NCI-H1092 (cell line): ENCODE measurements around the gene WTAP.
"Not testable (repeated sequence)": the region's sequence is repeated elsewhere in the genome, so short reads cannot be mapped to it uniquely, and the experiment has no call there.

Source experiments
- DNase-seq: peaks from one replicate; lab custom pipeline; 2025; lab: John Stamatoyannopoulos, UW

Gene WTAP

DNA sequence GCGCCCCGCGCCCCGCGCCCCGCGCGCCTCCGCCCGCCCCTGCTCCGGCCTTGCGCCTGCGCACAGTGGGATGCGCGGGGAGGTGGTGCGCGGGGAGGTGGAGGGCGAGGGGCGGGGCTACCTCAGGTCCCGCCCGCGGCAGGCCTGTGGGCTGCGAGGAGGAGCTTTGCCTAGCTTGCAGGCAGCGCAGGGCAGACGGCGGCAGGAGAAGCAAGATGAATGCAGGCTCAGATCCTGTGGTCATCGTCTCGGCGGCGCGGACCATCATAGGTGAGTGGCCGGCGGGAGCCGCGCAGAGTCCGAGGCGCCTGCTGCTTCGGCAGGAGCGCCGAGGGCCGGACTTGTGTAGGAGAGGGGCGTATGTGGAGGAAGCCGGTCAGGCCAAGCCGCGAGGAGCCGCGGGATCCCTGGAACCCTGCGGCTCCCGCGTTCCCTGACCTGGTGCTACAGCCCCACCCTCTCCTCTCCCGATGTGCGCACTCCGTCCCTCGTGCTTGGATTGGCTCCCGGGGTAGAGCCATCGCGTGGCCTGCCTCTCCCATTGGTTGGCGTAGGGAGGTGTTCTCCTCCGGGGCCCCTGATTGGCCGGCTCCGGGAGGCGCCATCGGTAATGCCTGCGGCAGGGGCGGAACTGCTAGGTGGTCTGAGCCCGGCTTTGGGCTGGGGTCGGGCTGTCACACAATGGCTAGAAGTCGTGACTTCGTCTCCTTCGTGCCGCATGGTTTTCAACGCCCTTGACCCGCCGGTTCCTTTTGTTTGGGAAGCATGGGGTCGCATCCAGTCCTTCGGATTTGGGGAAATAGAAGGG lies 34.8 kb downstream of the WTAP start, which contains the start of gene ACAT2:
TSS of gene ACAT2 (plus strand) at position 173 of the 808 bp plus-strand sequence. CDS start at position 216, 43 bp downstream.
- DNase-seq: peak; percentile 100

DNA sequence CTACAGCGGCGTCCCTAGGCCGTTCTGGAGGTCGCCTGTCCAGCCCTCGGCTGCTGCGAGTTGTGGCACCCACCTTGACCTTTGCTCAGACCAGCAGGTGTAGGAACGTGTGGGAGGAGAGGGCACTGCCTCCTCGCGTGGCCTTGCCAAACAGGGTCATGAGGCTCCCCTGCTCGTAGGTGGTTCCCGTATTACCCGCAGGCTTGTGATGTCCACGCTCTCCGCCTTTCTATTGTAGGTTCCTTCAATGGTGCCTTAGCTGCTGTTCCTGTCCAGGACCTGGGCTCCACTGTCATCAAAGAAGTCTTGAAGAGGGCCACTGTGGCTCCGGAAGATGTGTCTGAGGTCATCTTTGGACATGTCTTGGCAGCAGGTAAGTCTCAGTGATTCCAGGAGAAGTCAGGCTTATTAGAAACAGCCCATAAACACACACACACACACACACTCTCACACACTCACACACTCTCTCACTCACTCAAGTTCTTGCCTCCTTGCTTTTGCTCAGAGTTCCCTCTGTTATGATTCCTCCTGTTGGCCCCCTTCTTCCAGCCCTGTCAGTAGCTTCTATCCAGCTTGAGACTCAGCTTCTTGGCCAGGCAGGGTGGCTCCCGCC lies 35.5 kb downstream of the WTAP start:
- no peak for DNase-seq

DNA sequence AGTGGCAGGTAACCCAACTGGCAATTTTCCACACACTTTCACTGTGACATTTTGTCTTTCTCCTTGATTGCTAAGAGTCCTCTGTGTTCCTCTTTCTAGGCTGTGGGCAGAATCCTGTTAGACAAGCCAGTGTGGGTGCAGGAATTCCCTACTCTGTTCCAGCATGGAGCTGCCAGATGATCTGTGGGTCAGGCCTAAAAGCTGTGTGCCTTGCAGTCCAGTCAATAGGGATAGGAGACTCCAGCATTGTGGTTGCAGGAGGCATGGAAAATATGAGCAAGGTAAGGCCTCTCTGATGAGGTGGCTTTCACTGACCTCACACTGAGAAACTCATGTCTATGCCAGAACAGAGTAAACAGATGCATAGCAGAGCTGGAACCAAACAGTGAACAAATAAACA lies 39.6 kb downstream of the WTAP start:
- DNase-seq: no peak

DNA sequence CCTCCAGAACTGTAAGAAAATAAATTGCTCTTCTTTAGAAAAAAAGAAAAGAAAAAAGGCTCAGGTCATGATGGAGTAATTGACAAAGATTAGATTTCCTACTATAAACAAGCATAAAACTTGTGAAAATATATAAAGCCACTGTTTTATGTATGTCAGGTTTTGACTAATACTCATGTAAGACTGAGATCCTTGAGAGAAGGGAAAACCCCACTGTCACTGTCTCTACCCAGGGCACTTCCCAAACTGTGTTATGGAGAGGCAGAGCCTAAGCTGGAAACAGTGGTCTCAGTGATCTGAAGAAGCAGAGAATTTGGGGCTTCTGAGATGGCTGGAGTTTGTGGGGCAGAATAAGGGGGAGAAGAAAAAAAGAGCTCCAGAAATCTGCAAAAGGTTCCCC lies 42.2 kb downstream of the WTAP start:
- no peak for DNase-seq

DNA sequence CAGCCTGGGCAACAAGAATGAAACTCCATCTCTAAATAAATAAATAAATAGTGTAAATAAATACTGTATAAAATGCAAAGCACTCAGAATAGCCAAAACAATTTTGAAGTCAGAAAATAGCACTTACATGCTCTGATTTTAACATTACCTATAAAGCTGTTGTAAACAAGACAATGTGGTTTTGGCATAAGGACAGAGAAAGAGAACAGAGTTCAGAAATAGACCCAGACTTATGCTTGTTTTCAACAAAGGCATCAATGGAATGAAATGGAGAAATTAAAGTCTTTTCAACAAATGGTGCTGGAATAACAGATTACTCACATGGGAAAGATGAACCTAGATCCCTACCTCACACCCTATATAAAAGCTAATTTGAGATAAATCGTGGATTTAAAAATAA lies 44.9 kb downstream of the WTAP start:
- DNase-seq: no peak

DNA sequence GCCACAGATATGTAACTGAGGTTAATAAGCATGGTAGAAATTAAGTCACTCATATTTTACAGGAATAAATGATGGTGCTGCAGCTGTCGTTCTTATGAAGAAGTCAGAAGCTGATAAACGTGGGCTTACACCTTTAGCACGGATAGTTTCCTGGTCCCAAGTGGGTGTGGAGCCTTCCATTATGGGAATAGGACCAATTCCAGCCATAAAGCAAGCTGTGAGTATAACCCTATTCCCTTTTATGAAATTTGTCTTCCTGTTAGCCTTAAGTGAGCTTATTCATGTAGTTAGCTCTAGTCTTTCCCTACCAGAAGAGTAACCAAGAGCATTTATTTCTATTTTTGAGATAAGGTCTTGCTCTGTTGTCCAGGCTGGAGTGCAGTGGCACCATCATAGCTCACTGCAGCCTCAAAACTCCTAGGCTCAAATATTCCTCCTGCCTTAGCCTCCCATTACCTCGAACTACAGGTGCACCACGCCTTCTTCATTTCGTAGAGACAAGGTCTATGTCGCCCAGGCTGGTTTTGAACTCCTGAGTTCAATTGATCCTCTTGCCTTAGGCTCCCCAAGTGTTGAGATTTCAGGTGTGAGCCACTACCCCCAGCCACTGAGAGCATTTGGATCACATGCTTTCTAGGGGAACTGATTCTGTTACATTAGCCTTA lies 50.1 kb downstream of the WTAP start:
- DNase-seq: no peak

DNA sequence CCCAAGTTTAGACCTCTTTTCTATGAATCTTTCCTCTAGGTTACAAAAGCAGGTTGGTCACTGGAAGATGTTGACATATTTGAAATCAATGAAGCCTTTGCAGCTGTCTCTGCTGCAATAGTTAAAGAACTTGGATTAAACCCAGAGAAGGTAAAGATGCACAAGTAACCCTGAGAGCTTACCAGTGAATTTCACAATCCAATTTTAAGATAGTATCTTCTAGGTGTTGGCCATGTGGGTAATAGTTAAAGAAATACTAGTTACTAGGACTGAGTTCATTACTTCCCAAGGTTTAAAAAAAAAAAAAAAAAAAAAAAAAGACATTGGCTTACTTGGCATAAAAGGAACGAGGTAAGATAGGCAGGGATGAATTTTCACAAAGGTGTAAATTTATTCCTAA lies 50.8 kb downstream of the WTAP start:
- no peak for DNase-seq

DNA sequence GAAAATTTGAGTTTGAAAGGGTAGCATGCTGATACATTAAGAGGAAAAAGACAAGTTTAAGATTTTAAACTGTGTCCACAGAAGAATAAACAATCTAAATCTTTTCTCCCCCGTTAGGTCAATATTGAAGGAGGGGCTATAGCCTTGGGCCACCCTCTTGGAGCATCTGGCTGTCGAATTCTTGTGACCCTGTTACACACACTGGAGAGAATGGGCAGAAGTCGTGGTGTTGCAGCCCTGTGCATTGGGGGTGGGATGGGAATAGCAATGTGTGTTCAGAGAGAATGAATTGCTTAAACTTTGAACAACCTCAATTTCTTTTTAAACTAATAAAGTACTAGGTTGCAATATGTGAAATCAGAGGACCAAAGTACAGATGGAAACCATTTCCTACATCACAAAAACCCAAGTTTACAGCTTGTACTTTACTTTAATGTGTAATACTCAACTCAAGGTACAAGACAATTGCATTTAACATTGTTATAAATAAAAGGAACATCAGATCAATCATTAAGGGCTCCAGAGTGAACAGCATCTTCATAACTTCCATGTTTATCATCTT lies 51.3 kb downstream of the WTAP start:
- no peak for DNase-seq

DNA sequence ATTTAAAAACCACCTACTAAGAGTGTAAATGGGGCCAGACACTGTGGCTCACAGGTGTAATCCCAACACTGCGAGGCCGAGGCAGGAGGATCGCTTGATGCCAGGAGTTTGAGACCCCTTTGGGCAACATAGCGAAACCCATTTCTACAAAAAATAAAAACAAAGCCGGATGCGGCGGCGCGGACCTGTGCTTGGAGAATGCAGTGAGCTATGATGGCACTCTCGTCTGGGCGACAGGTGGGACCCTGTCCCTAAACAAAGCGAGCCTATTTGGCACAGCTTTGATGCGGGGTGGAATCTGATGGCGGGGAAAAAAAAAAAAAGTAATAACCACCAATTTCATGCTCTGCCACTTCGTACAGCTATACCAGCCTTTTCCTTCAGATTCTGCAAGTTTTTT lies 61.0 kb downstream of the WTAP start:
- no peak for DNase-seq

DNA sequence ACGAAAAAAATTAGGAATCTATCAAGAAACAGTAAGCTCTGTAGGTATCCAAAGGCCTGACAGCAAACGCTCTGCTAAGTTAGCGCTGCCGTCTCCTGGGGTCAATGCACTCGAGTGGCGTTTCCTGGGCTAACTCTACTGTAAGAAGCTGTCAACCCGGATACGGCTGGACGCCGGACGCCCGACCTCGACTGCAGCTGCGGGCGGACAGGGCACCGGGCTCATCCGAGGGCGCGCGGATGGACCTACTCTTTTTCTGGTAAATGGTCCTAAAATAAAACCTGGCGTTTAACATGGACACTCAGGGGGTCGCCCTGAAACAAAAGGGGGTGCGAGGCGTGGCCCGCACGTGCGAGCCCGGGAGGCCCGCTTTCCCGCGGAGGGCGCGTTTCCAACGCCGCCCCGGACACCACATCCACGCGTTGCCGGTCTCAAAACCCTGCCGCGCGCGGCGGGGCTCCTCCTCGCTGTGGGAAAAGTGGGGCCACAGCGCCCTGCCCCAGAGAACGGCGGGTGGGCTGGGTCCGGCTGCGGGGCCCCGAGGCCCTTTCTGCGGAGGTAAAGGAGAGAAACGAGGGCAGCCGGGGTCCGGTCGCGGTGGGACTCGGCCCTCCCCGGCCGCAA lies 61.6 kb downstream of the WTAP start:
- peak; percentile 48 for DNase-seq

DNA sequence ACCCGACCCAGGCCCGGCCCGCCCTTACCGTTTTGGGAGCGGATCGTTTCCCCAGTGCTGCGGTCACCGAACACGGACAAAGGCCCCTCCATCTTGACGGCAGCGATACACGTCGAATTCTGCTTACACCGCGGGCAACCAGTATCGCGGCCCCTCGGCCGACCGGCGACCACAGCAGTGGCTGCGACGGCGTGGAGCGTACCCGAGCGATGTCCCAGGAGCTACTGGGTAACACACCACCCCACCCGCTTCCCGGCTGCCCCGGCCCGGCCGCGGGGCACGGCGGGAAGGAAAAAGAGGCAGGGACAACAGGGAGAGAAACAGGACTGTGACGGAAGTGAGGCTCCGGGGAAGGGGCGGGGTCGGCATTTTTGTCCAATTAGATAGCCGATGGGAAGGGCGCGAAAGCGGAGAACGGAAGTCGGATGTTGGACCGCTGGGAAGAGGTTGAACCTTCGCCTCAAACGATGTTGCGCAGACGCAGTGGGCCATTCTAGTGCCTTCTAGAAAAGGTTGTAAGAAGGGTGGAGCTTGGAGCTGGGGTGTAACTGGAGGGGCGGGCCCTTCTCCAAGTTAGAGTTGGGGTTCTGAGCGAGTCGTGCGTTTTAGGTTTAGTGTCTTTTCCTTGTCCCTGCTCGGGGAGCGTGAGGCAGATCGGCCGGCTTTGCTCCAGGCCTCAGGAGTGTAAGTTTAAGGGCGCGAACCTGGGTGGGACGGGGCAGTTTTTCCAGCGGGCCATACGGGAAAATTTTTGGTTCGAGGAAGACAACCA lies 62.3 kb downstream of the WTAP start, which contains the start of gene TCP1:
TSS of gene TCP1 (minus strand) at position 226 of the 772 bp plus-strand sequence. CDS start at position 92, 134 bp downstream.
- DNase-seq: peak; percentile 100

DNA sequence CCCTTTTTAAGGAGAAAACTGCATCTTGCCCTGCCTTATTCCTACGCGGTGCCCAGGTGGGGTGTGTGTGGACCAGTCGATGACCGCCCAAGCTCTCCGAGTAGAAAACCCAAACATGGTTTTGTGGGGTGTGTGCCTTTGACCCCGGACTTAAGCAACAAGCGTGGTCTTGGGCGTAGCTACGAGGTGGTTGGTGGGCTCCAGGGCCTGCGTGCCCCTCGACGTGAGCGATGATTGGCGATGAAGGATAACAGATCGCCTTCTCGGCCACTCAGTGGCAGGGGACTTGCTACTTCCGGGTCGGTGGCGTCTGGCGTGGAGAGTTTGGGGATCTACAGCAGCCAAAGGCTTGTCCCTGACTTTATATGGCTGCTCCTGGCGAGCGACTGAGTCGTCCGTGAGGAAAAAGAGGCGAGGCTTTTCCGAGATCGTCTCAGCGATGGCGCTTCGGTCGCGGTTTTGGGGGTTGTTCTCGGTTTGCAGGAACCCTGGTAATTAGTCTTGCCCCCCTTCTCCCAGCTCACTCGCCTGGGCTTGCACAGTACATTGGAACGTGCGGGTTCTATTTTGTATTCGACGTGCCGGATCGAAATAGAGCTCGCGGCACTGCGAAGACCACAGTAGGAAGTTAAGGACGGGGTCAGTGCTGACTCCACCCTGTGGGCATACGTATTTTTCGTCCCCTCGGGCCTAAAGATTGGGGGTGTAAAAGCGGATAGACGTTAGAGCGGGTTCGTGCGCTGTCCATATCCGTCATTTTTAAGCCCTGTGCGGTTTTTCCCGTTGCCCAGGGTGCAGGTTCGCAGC lies 63.0 kb downstream of the WTAP start, which contains the start of gene MRPL18:
TSS of gene MRPL18 (plus strand) at position 319 of the 807 bp plus-strand sequence. CDS start at position 440, 121 bp downstream.
- DNase-seq: peak; percentile 100

DNA sequence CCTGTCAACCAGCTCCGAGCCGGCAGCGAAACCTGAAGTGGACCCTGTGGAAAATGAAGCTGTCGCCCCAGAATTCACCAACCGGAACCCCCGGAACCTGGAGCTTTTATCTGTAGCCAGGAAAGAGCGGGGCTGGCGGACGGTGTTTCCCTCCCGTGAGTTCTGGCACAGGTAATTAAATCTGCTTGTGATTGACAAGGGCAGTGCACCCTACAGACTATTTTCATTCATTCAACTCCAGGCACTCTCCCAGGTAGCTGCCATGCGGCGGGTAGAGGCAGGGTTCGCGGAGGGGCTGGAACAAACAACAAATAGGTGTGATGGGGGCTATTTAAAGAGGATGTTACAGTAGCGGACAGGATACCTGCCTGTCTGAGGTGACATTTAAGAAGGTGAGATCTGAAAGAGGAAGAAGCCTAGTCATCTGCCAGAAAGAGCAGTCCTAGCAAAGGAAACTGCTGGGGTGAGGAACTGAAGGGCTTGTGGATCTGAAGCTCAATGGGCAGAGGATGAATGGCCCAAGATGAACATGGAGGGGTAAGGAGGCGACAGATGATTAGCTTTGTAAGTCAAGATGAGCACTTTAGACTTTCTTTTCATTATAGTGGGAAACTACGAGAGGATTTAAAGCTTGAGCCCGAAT lies 63.8 kb downstream of the WTAP start:
- peak; percentile 20 for DNase-seq

DNA sequence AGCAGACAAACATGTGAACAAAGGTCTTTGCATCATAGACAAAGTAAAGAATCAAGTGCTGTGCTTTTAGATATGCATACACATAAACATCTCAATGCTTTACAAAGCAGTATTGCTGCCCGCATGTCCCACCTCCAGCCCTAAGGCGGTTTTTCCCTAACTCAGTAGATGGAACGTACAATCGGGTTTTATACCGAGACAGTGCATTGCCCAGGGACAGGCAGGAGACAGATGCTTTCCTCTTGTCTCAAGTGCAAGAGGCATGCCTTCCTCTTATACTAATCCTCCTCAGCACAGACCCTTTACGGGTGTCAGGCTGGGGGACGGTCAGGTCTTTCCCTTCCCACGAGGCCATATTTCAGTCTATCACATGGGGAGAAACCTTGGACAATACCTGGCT lies 67.7 kb downstream of the WTAP start:
- not testable (repeated sequence) for DNase-seq

DNA sequence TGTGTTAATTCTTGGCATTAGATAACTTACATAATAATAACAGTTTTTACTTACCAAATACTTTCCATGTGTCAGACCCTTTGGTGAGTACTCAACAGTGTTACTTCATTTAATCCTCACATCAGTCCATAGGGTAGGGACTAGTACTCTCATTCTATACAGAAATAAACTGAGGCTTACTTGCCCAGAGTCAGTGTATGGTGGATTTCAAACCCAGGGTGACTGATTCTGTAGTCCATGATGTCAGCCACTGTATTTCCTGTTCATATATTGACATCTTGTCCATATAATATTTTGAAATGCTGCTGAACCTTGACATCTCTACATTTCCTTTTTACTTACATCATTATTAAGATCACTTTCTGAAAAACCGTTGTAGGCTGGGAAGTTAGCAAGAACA lies 70.2 kb downstream of the WTAP start:
- no peak for DNase-seq

DNA sequence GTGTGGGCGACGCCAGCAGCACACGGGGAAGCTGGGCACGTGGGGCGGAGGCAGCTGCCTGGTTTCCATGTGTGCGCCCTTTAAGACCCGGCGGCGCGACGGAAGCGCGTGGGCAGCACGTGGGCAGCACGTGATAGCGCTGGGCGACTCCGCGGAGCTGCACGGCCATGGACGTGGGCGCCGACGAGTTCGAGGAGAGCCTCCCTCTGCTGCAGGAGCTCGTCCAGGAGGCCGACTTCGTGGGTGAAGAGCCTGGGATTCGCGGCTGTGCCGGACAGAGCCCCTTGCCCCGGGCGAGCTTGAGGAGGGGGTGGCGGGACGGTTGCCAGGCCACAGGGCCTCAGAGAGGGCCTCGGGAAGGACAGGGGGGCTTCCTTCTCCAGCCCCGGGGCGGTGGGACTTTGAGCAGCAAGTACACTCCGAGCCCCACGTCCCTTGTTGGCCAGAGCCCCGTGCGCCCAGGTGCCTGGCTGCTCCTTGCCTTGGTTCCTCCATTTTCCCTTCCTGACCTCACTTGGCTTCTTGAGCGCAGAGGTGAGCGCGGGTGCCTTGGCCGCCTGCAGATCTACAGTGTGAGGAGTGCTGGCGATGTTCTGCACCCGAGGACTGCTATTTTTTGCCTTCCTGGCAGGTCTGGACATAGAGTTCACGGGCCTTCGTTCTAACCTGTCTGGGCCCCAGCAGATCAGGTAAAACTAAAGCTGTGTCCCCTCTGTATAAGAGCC lies 73.0 kb downstream of the WTAP start, which contains the start of gene PNLDC1:
TSS of gene PNLDC1 (plus strand) at position 136 of the 725 bp plus-strand sequence. CDS start at position 168, 32 bp downstream.
- no peak for DNase-seq

DNA sequence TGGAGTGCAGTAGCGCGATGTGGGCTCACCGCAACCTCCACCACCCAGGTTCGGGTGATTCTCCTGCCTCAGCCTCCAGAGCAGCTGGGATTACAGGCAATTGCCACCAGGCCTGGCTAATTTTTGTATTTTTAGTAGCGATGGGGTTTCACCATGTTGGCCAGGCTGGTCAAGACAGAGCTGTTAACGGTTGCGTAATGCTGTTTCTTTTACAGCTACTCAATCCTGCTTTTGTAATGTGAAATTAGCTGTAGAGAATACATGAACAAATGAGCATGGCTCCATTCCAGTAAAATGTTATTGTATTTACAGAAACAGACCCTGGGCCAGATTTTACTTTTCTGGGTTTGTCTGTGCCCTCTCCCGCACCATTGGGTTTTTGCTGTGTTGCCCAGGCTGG lies 74.6 kb downstream of the WTAP start:
- no peak for DNase-seq

DNA sequence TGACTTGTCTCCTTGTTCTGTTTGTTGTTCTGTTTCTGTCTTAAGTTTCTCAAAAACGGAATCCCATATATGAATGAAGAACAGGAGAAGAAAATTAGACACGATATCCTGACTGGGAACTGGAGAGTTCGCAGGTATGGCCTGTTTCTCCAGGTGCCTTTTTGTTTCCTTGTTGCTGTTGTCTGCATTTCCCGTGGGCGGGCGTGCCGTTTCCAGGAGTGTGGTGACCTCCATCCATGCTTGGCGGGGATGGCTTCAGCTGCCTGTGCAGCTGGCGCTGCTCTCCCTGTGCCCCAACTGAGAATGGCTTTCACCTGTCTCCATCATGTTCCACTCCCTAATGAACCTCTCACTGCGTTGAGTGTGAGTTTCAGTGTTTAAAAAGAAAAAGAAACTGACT lies 77.2 kb downstream of the WTAP start:
- no peak for DNase-seq

DNA sequence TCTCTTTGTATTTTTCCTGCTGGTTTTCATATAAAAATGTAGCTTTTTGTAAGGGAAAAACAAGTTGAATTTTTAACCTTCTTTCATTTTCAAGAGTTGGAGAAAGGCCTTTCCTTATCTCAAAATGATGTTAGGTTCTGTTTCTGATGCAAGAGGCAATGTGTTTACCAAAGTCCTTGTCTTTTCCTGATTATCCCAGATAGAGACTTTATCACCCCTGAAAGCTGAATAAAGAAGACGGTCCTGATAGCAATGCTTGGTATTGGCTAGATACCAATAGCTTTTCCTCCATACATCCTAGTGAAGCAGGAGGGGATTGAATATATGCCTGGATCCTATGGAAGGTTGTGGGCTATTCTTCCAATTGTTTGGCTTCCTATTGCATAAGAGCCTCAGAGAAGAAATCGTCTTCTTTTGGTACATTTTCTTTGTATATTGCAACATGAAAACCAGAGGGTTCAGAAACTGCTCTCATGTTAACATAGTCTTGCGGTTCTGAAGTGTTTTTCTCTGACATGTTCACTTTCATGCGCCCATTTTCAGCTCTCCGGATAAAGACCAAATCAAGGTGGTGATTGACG lies 78.2 kb downstream of the WTAP start:
- no peak for DNase-seq
